Activated gamma-delta T cell (primary cell): Measurements from ENCODE around the gene SLC16A8.
A peak's percentile ranks its signal among the peaks of the same experiment; 100 is the strongest.

ENCODE experiments used
- DNase-seq: peaks from one replicate; lab custom pipeline; 2025; lab: John Stamatoyannopoulos, UW

SLC16A8 gene

DNA sequence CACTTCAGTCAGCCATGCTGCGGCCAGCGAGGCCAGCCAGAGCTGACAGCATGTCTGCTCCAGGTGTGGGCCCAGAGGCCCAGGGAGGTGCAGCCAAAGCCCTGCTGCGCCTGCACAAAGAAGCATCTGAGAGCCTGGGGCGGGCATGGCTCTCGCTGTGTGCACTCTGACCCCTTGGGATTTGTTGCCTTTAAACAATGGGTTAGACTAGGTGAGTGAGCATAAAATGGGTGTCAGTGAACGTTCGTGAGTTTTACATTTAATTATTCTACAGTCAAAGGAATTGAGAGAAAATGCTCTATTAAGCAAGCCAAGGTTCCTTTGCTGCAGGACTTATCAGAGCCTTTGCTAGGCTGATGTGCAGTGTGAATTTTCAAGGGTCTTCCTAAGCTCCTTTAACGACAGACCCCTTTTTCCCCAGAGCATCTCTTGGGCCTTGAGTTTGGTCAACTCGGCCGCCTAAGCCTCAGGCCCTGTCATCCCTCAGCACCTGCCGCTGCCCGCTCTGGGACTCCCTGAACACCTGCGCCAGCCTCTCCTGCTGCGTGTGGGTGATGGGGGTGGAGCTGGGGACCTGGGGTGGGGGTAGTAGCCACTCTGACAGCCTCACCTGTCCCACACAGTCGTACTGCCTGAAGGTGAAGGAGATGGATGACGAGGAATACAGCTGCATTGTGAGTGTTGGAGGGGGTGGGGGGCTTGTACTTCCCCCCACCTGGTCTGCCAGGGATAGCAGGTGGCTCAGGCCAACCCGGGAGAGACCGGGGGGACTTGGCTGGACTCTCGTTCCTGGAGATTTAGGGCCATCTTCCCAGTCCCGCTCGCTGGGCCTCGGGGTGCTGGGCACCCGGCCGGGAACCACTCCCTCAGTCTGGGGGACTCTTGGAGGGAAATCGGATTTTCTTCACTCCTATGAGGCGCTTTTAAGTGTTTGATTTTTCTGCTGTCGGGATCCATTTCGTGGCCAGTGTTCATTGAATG lies 10.5 kb downstream of the SLC16A8 start:
- no peak for DNase-seq

DNA sequence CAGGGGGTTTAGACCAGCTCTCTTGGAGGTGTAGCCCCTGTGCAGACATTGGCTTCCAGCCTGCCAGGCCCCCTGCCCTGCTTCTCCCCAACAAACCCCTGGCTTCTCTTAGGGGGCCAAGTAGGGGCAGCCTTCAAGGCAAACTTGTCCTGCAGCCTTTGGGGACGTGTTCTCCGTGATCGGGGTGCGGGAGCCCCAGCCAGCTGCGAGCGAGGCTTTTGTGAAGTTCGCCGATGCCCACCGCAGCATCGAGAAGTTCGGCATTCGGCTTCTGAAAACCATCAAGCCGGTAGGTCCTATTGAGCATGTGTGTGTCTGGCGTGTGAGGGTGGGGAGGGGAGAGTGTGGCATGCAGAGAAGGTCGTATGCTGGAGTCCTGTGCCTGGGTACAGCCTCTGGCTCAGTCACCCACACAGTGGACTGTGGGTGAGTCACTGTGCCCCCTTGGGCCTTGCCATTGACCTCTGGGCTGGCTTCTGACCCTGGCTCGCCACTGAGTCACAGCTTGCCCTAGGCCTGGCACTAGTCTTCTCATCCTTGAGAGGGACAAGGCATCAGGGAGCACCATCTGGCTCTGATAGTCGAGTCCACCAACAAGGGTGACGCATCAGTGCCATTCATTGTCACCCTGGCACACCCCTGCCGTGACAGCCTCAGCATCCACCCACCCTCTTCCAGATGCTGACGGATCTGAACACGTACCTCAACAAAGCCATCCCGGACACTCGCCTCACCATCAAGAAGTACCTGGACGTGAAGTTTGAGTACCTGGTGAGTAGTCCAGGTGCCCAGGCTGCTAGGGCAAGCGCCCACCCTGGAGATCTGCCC lies 11.4 kb downstream of the SLC16A8 start:
- no peak for DNase-seq

DNA sequence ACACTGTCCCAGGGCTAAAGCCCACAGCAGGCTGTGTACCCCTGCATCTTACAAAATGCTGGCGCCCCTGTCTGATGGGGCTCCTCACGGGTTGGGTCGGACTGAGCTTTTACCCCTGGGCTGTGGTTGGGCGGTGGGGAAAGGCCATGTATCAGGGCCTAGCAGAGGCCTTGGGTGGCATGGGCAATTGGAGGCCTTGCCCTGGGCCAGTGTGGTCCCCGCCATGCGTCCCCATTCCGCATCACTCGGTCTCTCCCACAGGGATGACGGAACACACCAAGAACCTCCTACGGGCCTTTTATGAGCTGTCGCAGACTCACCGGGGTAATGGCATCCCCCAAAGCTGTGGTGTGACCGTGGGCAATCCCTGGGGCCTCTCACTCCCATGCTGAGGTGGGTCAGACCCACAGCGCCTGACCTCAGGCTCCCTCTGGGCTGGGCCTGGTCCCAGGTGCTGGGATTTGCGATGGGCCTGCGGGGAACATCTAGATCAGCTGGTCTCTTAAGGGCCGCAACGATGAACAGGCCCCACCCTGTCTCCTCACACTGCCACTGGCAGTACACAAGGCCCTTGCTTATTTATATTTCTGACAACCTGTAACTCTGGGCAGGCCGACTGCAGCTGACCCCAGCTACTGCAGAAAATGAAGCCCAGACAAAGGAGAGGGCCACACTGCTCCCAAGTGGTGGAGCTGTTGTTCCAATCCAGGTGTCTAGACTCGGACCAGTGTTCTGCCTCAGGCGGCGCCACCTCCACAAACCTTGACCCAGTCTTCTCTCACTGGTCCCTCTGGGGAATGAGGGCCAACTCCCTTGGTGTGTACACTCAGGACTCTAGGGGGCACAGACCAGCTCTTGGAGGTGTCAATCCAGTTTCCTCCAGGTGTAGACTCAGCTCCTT lies 12.3 kb downstream of the SLC16A8 start:
- no peak for DNase-seq

DNA sequence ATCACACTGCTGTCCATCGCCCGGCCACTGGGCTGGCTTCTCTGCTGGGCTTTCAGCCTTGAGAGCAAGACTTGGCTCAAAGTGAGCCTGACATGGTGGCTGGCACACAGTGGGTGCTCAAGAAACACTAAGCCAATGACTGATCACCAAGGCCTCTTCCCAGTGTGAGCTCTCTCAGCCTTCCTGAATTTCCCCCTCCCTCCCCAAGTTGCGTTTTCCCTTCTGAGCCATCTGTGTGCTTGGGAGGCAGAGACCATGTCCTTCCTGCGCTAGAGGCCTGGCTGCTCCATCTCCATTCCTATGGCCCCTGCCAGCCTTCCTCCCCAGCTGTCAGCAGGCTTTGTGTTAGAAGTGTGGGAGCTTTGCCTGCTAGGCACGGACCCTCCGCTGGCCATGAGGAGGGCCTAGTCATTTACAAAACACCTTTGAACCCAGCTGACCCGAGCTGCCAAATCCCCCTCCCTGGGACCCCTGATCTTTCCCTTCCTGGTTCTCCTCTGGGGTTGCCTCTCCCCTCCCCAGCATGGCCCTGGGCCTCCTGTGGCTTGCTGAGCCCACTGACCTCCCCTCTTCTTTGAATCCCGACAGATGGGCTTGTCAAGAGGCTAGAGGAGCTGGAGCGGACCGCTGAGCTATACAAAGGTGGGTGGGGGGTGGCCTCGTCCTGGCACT lies 13.6 kb downstream of the SLC16A8 start:
- DNase-seq: no peak

DNA sequence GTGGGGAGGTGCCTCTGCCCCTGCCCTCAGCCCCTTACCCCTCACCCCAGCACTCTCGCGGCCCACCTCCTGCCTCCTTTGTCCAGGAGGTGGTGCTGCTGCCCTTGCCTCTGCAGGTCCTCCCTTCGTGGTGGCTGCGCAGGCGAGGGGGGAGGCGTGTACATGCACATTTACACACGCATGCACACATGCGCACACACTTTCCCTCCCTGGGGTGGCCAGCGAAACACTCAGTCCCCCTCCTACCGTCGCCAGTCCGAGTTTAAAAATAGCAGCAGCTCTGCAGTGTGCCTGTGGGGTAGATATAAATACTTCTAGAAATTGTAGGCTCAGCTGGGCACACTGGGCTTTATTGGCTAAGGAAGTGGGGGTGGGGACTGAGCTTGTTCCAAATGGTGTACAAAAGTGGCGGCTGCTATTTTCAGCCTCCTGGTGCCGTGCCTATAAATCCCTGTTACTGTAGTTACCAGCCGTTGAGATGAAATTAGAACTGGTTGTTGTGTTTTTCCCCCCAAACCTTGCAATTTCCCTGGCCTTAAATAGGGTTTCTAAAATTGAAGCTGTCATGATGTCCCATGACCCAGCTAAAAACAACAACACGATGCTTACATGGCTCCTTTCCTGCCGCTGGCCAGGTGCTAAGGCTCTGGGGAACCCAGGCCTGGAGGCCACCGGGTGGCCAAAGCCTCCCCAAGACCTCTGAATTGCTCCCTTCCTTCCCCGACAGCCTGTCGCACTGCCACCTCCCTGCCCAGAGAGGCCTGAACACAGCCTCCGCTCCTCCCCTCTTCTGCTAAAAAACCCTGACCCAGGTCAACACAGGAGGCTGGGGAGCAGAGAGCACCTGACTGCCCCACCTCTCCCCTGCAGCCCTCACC lies 14.4 kb downstream of the SLC16A8 start:
- DNase-seq: no peak

DNA sequence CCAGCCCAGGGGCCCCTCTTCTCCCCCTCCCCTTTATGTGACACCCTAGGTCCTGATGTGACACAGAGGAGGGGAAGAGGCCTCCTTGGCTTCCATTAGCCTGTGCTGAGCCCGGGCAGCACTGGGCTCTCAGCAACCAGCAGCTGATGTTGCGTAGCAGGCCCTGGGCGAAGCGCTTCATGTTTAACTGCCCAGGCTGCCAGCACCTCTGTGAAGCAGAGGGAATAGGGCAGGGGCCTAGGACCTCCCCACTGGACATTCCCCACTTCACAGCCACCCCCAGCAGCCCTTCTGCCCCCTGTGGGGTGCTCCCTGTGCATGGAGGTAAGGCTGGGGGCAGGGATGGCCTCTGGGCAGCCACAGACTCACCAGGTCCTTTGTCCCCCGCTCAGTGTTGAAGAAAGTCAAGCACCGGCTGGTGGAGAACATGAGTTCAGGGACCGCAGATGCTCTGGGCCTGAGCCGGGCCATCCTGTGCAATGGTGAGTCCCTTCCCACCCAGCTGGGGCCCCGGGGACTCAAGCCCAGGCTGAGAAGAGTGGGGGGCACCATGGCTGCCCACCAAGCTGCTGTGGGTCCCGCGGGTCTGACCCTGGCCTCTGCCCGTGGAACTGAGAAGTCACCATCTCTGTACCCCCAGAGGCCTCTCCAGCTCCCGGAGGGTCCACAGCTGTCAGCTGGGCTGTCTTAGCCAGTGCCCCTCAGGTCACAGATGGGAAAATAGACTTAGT lies 15.2 kb downstream of the SLC16A8 start:
- DNase-seq: no peak

DNA sequence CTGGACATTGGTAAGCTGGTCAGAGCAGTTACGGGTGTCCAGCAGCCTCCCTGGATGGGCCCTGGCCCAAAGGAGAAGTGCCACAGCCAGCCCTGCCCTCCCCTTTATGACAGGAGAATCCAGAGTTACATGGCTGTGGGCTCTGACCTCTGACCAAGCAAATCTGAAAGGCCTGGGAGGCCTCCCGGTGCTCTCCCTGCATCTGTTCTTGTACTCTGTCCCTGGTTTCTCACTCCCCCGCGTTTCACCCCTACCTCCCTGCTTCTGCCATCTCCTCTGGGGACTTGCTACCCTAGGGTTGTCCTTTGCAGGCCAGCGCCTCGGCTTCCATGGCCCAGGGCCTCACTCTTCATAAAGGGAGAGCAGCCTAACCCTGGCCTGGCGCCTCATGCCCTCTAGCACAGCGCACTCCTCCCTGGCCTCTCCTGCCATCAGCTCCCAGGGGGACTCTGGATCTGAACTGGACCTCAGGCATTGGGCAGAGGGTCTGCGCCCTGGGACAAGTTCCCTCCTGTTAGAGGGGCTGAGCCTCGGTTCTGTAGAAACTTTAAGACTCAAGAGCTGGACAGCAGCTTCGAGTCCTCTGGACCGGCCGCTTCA lies 16.1 kb downstream of the SLC16A8 start:
- no peak for DNase-seq

DNA sequence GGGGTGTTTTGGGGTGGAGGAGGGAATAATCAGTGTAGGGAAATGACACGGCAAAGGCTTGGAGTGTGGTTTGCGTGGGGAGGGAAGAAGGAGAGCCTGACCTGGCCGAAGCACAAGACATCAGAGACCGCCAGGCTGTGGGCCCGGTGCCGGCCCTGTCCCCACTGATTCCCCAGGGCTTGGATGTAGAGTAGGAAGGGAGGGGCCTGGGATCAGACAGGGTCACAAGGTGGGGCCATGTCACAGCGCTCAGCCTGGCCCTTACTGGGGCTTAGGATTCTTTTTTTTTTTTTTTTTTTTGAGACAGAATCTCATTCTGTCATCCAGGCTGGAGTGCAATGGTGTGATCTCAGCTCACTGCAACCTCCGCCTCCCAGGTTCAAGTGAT lies 17.0 kb downstream of the SLC16A8 start:
- DNase-seq: no peak

DNA sequence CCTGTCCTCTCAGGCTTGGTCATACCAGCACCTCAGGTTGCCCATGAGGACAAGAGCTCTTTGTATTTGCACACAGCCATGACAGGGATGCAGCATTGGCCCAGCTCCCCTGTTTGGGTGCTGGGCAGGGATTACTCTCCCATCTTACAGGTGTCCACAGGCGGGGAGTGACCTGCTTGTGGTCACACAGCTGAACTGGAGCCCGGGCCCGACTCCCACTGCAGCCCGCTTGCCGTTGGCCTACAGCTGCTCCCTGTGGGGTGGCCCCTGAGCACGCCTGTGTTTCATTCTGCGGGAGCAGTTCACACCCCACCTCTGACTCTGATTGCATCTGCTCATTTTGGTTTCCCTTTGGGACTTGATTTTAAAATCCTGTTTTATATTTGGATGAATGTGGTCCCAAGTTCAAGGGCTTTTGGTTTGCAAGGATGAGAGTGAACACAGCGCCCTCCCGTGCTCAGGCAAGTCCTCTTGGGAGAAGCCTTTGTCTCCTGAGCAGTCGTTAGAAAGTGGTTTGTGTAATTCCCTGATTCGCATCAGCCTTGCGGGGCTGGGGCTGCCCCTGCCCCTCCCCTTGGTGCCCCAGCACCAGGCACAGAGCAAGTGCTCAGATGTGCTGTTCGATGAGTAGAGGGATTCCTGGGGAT lies 17.5 kb downstream of the SLC16A8 start:
- no peak for DNase-seq

DNA sequence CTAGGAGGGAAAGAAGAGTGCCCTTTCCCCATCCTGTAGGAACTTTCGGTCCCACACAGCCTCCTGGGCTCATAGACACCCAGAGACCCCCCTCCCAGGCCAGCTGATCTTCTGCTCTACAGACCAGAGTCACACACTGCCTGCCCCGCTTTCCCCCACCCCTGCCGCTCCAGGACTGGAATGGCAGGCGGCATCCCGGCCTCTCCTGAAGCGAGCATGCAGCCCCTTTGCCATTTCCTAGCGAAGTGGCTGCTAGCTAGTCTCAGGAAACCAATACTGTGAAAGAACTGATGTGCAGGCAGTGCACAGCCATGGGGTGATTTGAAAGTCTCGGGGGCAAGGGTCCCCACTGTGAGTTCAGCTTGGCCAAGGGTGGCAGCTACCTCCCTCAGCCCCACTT lies 18.4 kb downstream of the SLC16A8 start:
- no peak for DNase-seq

DNA sequence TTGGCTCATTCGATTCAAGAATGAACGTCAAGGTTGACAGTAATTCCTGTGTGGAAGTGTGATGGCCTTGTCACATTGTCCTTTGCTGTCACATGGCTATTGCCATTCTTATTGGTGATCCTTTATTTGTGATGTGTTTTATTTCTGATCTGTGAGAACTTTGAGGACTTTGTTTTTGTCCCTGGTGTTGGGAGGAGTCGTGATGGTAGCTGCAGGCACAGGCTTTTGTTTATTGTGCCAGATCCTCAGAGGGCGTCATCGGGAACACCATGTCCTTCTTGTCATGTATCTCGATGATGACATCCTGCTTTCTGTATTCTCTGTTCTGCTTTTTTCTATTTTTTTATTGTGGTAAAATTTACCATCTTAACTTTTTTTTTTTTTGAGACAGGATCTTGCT lies 21.2 kb downstream of the SLC16A8 start:
- no peak for DNase-seq

DNA sequence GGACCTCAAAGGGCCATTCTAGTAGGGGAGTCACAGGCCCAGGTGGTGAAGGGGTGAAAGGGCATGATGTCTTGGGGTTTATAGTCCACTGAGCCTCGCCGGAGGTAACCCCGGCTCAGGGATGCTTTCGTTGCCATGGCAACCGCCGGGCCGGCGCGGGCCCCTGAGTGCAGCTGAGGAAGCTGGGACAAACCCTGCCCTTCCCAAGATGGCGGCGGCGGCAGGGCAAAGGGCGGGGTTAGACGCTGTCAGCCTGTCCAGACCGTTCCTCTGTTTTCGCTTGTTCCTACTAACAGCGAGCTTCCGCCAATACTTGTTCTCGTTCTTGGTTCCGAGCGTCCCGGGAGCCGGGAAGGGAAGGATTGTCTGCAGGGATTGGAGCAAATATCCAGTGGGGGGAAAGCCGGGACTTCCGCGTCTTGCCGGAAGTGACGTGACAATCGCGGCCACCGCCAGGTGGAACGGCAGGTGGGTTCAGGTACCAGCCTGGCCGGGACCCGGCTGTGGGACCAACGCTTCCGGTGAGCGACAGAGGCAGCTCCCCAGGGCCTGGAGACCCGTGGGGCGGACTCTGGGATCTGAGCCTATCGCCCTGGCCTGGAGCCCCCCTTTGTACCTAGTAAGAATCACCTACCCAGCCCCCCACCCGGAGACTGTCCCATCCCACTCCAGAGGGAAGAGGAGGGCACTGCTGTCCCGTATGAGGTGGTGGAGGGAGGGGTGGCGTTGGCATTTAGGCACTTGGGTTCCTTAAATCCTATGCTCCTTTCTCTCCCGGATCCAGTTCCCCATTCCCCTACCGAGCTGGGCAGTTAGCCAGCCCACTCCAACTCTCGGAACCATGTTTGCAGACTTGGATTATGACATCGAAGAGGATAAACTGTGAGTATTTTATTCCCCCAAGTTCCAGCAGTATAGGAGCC lies 26.8 kb downstream of the SLC16A8 start, which contains the start of gene PICK1:
Gene PICK1, plus strand, starts transcription at position 436 of the 923 bp plus-strand sequence. Its CDS starts 406 bp downstream, at position 842.
- peak; percentile 60 for DNase-seq

DNA sequence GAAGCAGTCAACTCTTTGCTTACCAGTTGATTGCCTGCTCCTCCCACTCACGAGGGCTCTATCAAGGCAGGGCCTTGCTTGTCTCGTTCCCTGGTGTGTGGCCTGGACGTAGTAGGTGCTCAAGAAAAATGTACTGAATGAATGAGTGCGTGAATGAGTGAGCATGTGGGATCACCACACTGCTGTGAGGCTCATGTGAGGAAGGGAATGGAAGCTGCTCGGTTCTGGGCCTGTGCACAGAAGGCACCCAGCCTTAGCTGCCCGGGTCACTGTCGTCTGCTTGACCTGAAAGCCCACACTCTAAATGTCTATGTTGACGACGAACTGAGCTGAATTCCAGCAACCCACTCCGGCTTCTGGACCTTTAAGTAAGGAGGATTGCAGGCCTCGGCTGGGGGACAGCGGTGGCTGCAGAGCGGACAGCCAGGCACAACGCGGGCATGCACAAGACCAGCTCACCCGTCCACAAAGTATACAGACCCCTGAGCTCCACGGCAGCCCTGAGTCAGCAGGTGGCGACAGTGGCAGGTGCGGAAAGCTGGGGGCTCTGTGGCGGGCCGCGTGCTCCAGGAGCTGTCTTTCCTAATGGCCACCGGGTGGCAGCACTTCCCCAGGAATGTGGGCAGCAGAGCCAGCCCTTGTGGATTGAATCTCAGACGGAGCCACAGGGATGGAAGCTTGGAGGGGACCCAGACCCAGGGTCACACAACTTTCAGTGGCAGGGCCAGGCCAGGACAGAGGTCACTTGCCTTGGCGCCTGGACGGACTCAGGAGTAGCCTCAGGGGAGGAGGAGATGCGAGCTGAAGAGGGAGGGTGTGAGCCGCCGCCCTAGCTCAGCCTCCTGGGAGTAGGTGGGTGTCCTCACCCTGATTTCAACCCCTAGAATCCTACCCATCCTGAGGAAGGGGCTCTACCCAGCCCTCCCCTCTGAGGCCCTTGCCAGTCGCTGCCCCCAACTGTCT lies 31.8 kb downstream of the SLC16A8 start:
- DNase-seq: peak; percentile 34

DNA sequence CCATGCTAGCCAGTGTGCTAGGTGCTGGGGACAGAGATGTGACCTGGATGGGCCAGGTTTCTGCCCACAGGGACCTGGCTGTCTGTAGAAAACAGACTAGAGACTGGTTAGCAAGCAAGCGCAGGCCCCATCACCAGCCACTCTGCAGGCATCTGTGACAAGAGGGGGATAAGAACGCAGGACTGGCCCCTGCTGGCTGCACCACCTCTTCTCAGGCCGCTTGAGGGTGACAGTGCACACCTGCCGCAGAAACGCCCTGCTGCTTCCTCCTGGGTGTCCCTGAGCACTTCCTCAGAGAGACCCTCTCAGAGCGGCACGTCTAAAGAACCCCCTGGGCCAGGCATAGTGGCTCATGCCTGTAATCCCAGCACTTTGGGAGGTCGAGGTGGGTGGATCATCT lies 32.7 kb downstream of the SLC16A8 start:
- DNase-seq: no peak

DNA sequence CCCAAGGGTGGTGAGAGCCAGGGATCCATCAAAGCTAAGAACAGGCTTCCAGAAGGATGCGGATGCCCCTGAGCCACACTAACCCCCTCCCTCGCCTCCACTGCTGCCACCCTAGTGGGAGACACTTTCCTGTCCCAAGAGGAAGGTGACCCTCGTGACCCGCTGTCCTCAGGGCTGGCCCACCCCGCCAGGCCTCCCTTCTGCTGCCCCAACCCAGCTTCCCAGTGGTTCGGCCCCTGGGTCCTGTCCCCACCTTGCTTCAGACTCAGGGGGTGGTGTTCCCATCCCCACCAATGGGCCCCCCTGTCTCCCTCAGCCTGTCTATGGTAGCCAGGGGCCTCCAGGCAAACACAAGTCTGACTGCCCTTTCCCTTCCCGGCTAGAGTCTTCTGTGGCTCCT lies 33.3 kb downstream of the SLC16A8 start:
- DNase-seq: no peak
